Measurements from ENCODE around the gene GPANK1. TPM values are rescaled to one million over a fixed set of nuclear protein-coding genes. Genes with fewer than 3 reads are reported as not detected.

Gene GPANK1
- total RNA-seq, 1 donor from 2014 or later: 16.2 TPM

- H3K9ac ChIP-seq (ENCODE audit: low read depth in 1 of 3, low read length in 3 of 3): no peak overlapping the region
- no peak overlapping the region for H3K4me3 ChIP-seq (ENCODE audit: low read length in 3 of 3)
- H3K4me1 ChIP-seq (ENCODE audit: control insufficient read depth in 3 of 3, insufficient read depth in 3 of 3, low read length in 3 of 3): peaks cover 0 to 3% (median 1%) of the 10 kb centered on the region in 3 donors
- no peaks in the 10 kb centered on the region for H3K27me3 ChIP-seq (ENCODE audit: control insufficient read depth in 3 of 3, insufficient read depth in 3 of 3, low read length in 3 of 3)
- H3K9me3 ChIP-seq (ENCODE audit: control insufficient read depth in 3 of 3, low read length in 3 of 3): no peaks in the 10 kb centered on the region
- H3K27ac ChIP-seq (ENCODE audit: low read depth, low read length): no peak overlapping the region
- H3K36me3 ChIP-seq (ENCODE audit: control insufficient read depth in 3 of 3, insufficient read depth in 3 of 3, low read length in 3 of 3): peaks cover 82 to 88% (median 86%) of the 10 kb centered on the region in 3 donors
These were observed 21.8 kb downstream of the GPANK1 start for GRCh38 chr6:31642798-31643570.

- Histone ChIP-seq H3K9ac (ENCODE audit: low read depth in 1 of 3, low read length in 3 of 3) (no peak overlapping the region), H3K9me3 (ENCODE audit: control insufficient read depth in 3 of 3, low read length in 3 of 3) (no peaks in the 10 kb centered on the region), H3K27ac (ENCODE audit: low read depth, low read length) (no peak overlapping the region), H3K4me1 (ENCODE audit: control insufficient read depth in 3 of 3, insufficient read depth in 3 of 3, low read length in 3 of 3) (peaks cover 0 to 6% (median 4%) of the 10 kb centered on the region in 3 donors), H3K27me3 (ENCODE audit: control insufficient read depth in 3 of 3, insufficient read depth in 3 of 3, low read length in 3 of 3) (no peaks in the 10 kb centered on the region), H3K4me3 (ENCODE audit: low read length in 3 of 3) (no peak overlapping the region), H3K36me3 (ENCODE audit: control insufficient read depth in 3 of 3, insufficient read depth in 3 of 3, low read length in 3 of 3) (peaks cover 80 to 89% (median 88%) of the 10 kb centered on the region in 3 donors)
These were observed 23.4 kb downstream of the GPANK1 start for GRCh38 chr6:31641370-31641769.

GRCh38 chr6:31640612-31641011 lies 24.2 kb downstream of the GPANK1 start:
- Histone ChIP-seq H3K27me3 (ENCODE audit: control insufficient read depth in 3 of 3, insufficient read depth in 3 of 3, low read length in 3 of 3) (no peaks in the 10 kb centered on the region), H3K27ac (ENCODE audit: low read depth, low read length) (no peak overlapping the region), H3K4me1 (ENCODE audit: control insufficient read depth in 3 of 3, insufficient read depth in 3 of 3, low read length in 3 of 3) (peaks cover 0 to 6% (median 4%) of the 10 kb centered on the region in 3 donors), H3K36me3 (ENCODE audit: control insufficient read depth in 3 of 3, insufficient read depth in 3 of 3, low read length in 3 of 3) (peaks cover 81 to 89% (median 88%) of the 10 kb centered on the region in 3 donors), H3K9ac (ENCODE audit: low read depth in 1 of 3, low read length in 3 of 3) (no peak overlapping the region), H3K9me3 (ENCODE audit: control insufficient read depth in 3 of 3, low read length in 3 of 3) (no peaks in the 10 kb centered on the region), H3K4me3 (ENCODE audit: low read length in 3 of 3) (no peak overlapping the region)

- Histone ChIP-seq H3K4me1 (ENCODE audit: control insufficient read depth in 3 of 3, insufficient read depth in 3 of 3, low read length in 3 of 3) (peaks cover 0 to 6% (median 4%) of the 10 kb centered on the region in 3 donors), H3K4me3 (ENCODE audit: low read length in 3 of 3) (no peak overlapping the region), H3K36me3 (ENCODE audit: control insufficient read depth in 3 of 3, insufficient read depth in 3 of 3, low read length in 3 of 3) (peaks cover 81 to 90% (median 88%) of the 10 kb centered on the region in 3 donors), H3K27me3 (ENCODE audit: control insufficient read depth in 3 of 3, insufficient read depth in 3 of 3, low read length in 3 of 3) (no peaks in the 10 kb centered on the region), H3K9ac (ENCODE audit: low read depth in 1 of 3, low read length in 3 of 3) (no peak overlapping the region), H3K27ac (ENCODE audit: low read depth, low read length) (peak overlapping the region; percentile 25), H3K9me3 (ENCODE audit: control insufficient read depth in 3 of 3, low read length in 3 of 3) (no peaks in the 10 kb centered on the region)
These were observed 25.3 kb downstream of the GPANK1 start for GRCh38 chr6:31639449-31639861.

GRCh38 chr6:31639043-31639442 lies 25.8 kb downstream of the GPANK1 start:
- H3K9ac ChIP-seq (ENCODE audit: low read depth in 1 of 3, low read length in 3 of 3): no peak overlapping the region
- H3K27me3 ChIP-seq (ENCODE audit: control insufficient read depth in 3 of 3, insufficient read depth in 3 of 3, low read length in 3 of 3): no peaks in the 10 kb centered on the region
- no peaks in the 10 kb centered on the region for H3K9me3 ChIP-seq (ENCODE audit: control insufficient read depth in 3 of 3, low read length in 3 of 3)
- H3K4me1 ChIP-seq (ENCODE audit: control insufficient read depth in 3 of 3, insufficient read depth in 3 of 3, low read length in 3 of 3): peaks cover 0 to 6% (median 4%) of the 10 kb centered on the region in 3 donors
- H3K4me3 ChIP-seq (ENCODE audit: low read length in 3 of 3): no peak overlapping the region
- H3K27ac ChIP-seq (ENCODE audit: low read depth, low read length): peak overlapping the region; percentile 25
- H3K36me3 ChIP-seq (ENCODE audit: control insufficient read depth in 3 of 3, insufficient read depth in 3 of 3, low read length in 3 of 3): peaks cover 81 to 90% (median 88%) of the 10 kb centered on the region in 3 donors

GRCh38 chr6:31636698-31637596 lies 27.9 kb downstream of the GPANK1 start:
- no peaks in the 10 kb centered on the region for H3K9me3 ChIP-seq (ENCODE audit: control insufficient read depth in 3 of 3, low read length in 3 of 3)
- peaks cover 81 to 88% (median 86%) of the 10 kb centered on the region in 3 donors for H3K36me3 ChIP-seq (ENCODE audit: control insufficient read depth in 3 of 3, insufficient read depth in 3 of 3, low read length in 3 of 3)
- peaks cover 0 to 6% (median 4%) of the 10 kb centered on the region in 3 donors for H3K4me1 ChIP-seq (ENCODE audit: control insufficient read depth in 3 of 3, insufficient read depth in 3 of 3, low read length in 3 of 3)
- H3K27ac ChIP-seq (ENCODE audit: low read depth, low read length): no peak overlapping the region
- no peaks in the 10 kb centered on the region for H3K27me3 ChIP-seq (ENCODE audit: control insufficient read depth in 3 of 3, insufficient read depth in 3 of 3, low read length in 3 of 3)
- no peak overlapping the region for H3K4me3 ChIP-seq (ENCODE audit: low read length in 3 of 3)
- peak overlapping the region in 1 of 3 donors; percentile 9 for H3K9ac ChIP-seq (ENCODE audit: low read depth in 1 of 3, low read length in 3 of 3)

GRCh38 chr6:31634969-31635575 lies 29.7 kb downstream of the GPANK1 start:
- H3K9ac ChIP-seq (ENCODE audit: low read depth in 1 of 3, low read length in 3 of 3): no peak overlapping the region
- H3K27me3 ChIP-seq (ENCODE audit: control insufficient read depth in 3 of 3, insufficient read depth in 3 of 3, low read length in 3 of 3): no peaks in the 10 kb centered on the region
- no peaks in the 10 kb centered on the region for H3K9me3 ChIP-seq (ENCODE audit: control insufficient read depth in 3 of 3, low read length in 3 of 3)
- peaks cover 76 to 85% (median 80%) of the 10 kb centered on the region in 3 donors for H3K36me3 ChIP-seq (ENCODE audit: control insufficient read depth in 3 of 3, insufficient read depth in 3 of 3, low read length in 3 of 3)
- peaks cover 0 to 6% (median 4%) of the 10 kb centered on the region in 3 donors for H3K4me1 ChIP-seq (ENCODE audit: control insufficient read depth in 3 of 3, insufficient read depth in 3 of 3, low read length in 3 of 3)
- H3K27ac ChIP-seq (ENCODE audit: low read depth, low read length): no peak overlapping the region
- no peak overlapping the region for H3K4me3 ChIP-seq (ENCODE audit: low read length in 3 of 3)

- H3K36me3 ChIP-seq (ENCODE audit: control insufficient read depth in 3 of 3, insufficient read depth in 3 of 3, low read length in 3 of 3): peaks cover 76 to 84% (median 80%) of the 10 kb centered on the region in 3 donors
- no peaks in the 10 kb centered on the region for H3K9me3 ChIP-seq (ENCODE audit: control insufficient read depth in 3 of 3, low read length in 3 of 3)
- H3K4me1 ChIP-seq (ENCODE audit: control insufficient read depth in 3 of 3, insufficient read depth in 3 of 3, low read length in 3 of 3): peaks cover 0 to 6% (median 4%) of the 10 kb centered on the region in 3 donors
- H3K27me3 ChIP-seq (ENCODE audit: control insufficient read depth in 3 of 3, insufficient read depth in 3 of 3, low read length in 3 of 3): no peaks in the 10 kb centered on the region
- H3K27ac ChIP-seq (ENCODE audit: low read depth, low read length): no peak overlapping the region
- H3K9ac ChIP-seq (ENCODE audit: low read depth in 1 of 3, low read length in 3 of 3): no peak overlapping the region
- H3K4me3 ChIP-seq (ENCODE audit: low read length in 3 of 3): no peak overlapping the region
These were observed 30.7 kb downstream of the GPANK1 start for GRCh38 chr6:31634131-31634530.

- H3K27me3 ChIP-seq (ENCODE audit: control insufficient read depth in 3 of 3, insufficient read depth in 3 of 3, low read length in 3 of 3): no peaks in the 10 kb centered on the region
- H3K36me3 ChIP-seq (ENCODE audit: control insufficient read depth in 3 of 3, insufficient read depth in 3 of 3, low read length in 3 of 3): peaks cover 79 to 88% (median 80%) of the 10 kb centered on the region in 3 donors
- H3K9ac ChIP-seq (ENCODE audit: low read depth in 1 of 3, low read length in 3 of 3): no peak overlapping the region
- H3K27ac ChIP-seq (ENCODE audit: low read depth, low read length): peak overlapping the region; percentile 19
- H3K9me3 ChIP-seq (ENCODE audit: control insufficient read depth in 3 of 3, low read length in 3 of 3): no peaks in the 10 kb centered on the region
- H3K4me3 ChIP-seq (ENCODE audit: low read length in 3 of 3): no peak overlapping the region
- H3K4me1 ChIP-seq (ENCODE audit: control insufficient read depth in 3 of 3, insufficient read depth in 3 of 3, low read length in 3 of 3): peaks cover 0 to 6% (median 4%) of the 10 kb centered on the region in 3 donors
These were observed 31.4 kb downstream of the GPANK1 start for GRCh38 chr6:31633447-31633846.

Measured in skeletal muscle tissue (tissue), 4 donors.